GM18507 (cell line): ENCODE data around the gene RGS3.

Experiments
- DNase-seq: peaks from one replicate; pipeline ENCODE4 v3.0.0; 2011; ENCODE audit warnings: low read depth; ENCODE audit not compliant: insufficient read length; ENCODE audit errors: extremely low spot score
- FAIRE-seq: peaks from 2 replicates; lab custom pipeline; 2011; peaks lifted over from hg19 to GRCh38; lab: Jason Lieb, UNC

RGS3 gene

GRCh38 chr9:113620377-113621161 lies 157.0 kb downstream of the RGS3 start:
- no peak for FAIRE-seq
- DNase-seq = no peak

DNA sequence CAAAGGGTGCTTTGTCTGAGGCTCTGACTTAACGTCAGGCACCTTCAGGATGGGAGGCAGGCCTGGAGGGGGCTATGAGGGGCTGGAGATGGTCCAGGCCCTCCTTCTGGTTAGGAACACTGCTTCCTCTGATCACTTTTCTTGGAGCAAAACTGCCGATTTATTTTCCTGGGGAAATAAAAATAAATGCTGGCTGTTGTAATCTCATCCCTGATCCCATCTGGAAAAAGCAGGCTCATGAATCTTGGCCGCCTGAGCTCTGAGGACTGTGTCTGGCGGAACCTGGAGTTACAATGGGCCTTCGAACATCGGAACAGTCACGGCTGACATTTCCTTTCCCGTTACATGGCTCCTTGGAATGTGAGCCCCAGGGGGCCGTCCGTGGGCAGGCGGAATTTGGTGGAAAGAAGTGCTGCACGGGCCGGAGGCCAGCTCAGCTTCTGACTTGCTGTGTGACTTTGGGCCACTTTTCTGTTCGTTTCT lies 157.8 kb downstream of the RGS3 start:
- no peak for FAIRE-seq
- DNase-seq = no peak

DNA sequence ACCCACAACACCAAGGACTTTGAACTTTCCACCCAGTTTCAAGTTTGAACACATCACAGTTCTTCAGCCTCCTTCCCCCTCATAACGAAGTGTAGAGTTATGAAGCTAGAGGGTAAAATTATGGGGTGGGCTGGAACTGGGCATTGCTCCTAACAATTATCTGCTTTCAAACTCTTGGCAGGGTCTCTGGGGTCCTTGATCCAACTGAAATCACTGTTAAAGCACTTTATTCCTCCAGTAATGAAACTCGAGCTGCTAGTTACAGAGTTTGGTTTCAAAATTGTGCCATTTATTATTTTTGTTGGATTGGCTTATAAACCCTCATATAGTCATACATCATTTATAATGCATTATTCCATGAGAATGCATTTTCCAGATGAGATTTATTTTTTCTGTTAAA lies 158.5 kb downstream of the RGS3 start:
- no peak for FAIRE-seq
- DNase-seq = no peak

DNA sequence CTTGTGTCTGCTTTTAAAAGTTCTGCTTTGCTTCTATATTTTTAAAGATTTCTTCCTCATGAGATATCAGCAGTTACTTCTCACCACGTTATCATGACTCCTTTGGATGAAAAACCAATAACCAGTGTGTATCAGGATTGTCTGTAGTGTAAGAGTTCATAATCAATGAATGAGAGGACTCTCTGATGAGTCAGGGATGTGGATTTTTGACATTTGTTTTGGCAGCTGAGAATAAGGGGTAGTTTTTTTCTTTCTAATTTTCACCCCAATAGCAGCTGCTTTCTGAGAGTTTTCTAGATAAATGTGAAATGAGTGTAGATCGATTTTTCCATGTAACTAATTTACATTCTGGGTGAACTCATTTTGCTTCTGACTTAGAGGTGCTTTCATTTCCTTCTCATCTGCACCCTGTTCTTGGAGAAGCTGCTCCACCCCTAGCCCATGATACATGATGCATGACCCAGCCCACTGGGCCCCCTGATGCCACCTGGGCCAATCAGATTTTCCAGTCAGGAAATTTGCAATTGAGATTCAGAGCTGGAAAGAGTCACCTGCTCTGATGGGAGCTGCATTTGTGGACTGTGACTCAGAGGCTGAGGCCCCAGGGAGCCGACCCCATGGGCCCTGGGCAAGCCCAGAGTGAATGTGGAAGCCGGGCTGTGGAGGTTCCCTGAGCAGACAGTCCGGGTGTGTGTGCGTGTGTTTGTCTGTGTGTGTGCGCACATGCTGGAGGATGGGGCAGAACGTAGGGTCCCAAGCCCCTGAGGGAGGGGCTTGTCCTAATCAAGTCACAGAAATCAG lies 159.3 kb downstream of the RGS3 start:
- FAIRE-seq = peak; percentile 70

DNA sequence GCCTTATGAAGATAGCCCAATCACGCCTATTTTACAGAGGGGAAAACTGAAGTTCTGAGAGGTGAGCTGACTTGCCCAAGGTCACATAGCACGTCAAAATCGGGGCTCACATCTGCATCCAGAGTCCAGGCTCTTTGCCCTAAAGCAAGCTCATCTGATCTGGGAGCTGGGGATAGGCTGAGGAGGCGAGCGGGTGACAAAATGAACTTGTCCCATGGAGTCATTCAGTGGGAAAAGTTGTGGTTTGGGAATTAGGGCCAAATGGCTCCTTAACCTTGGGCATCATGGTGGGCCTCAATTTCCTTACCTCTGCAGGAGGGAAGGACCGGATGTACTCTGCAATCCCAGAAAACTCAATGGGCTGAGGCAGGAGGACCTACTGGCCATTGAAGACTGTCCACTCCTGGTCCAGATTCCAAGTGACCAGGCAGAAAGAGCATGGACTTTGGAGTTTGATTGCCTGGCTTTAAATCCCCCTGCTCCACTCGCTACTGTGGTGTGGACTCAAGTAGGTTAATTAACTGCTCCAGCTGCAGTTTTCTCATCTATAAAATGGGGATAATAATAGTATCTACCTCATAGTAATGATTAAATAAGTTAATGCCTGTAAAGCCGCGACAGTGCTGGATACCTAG lies 160.4 kb downstream of the RGS3 start:
- DNase-seq = no peak
- FAIRE-seq = no peak

More for the DNA sequence above, 159.3 kb downstream of the RGS3 start:
- DNase-seq = no peak

GRCh38 chr9:113624721-113625120 lies 161.2 kb downstream of the RGS3 start:
- DNase-seq = no peak
- no peak for FAIRE-seq

DNA sequence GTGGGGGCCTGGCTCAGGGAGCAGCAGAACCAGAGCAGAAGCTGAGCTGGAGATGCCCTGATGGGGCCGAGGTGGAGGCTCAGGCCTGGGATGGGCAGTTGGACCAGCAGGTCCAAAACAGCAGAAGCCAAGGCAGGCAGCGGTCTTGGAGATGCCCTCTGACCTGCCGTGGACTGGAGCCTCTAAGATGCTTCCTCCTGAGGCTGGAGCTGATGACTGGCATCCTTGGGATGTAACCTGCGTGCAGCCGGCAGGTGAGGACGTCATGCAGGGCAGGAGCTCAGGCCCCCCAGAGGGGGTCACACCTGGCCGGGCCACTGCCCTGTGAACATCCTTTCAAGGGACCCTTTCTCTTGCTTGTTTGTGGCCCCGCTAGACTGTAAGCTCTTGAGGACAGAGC lies 162.0 kb downstream of the RGS3 start:
- DNase-seq (no peak), FAIRE-seq (no peak)

GRCh38 chr9:113626735-113627495 lies 163.4 kb downstream of the RGS3 start:
- no peak for FAIRE-seq
- DNase-seq = no peak

DNA sequence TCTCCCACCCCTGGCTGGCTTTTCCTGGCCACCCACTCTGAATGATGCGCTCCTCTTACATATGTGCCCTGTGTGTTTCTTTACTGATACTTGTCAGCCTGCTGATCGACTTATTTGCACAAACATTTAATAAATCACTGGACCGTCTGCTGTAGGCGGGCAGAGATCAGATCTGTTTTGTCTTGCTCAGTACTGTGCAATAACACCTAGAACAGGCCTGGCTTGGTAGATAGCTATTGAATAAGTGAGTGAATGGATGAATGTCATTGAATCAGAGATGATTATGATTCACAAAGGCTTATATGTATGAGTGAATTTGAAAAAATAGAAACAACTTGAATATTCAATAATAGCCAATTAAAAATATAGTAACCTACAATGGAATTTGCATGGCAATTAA lies 165.1 kb downstream of the RGS3 start:
- no peak for DNase-seq
- FAIRE-seq = no peak

DNA sequence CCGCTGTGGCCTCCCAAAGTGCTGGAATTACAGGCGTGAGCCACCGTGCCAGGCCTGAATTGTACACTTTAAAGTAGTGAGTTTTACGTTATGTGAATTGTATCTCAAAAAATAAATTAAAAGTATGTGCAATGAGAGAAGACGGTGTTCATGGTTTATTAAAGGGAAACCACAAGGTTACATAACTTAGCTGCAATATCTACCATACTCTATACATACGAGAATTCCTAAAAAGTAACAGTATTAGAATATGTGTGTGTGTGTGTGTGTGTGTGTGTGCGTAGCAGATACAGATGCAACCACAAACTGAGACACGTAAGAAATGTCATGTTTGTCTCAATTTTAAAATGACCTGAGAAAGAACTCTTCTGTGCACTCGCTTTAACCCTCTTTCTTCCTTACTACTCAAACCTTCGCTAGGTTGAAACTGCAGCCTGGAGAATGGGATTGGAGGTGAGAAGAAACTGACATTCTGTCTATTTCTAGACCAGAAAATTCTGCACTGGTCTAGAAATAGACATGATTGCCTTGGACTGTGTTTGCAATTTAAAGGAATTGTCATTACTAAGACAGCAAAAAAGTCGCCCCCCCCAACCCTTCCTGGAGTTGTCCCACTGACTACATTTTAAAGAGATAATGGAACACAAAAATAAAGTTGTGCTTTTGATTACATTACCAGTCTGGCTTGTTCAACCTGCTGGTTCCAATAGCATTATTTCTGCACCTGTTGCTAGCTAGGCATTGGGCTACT lies 167.0 kb downstream of the RGS3 start:
- no peak for DNase-seq

GRCh38 chr9:113631137-113631765 lies 167.7 kb downstream of the RGS3 start:
- DNase-seq (no peak), FAIRE-seq (no peak)

More for the DNA sequence above, 167.0 kb downstream of the RGS3 start:
- FAIRE-seq = no peak

DNA sequence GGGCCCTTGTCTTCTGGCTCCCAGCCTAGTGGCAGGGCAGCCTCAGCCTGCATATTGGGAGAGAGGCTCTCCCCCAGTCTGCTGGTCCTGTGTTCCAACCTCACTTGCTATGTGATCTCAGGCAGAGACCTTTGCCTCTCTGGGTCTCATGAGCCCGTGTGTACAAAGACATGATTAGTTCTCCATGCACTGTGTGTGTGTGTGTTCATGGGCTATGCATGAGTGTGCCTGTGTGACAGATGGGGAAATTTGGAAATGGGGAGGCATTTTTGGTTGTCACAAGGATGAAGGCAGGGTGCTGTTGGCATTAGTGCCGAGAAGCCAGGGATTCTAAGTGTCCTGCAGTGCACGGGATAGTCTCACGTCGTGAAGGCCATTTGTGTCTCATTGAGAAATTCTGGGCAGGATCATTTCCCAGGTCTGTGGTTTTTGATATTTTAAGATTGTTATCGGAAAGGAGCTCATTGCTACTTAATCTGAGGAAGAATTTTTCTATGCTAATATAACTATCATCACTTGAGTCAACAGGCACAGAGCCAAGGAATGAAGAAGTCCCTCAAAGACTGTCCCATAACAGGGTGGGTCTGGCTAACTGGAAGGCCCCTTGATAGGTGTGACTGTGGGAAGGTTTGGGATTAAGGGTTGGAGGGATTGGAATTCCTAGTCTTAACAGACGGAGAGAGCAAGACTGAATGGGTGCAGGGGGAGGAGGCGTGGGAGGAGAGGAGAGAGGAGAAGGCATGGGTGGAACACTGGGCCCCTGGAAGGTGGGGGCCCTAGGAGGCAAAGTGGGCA lies 168.5 kb downstream of the RGS3 start:
- FAIRE-seq (no peak), DNase-seq (no peak)

GRCh38 chr9:113632776-113633590 lies 169.5 kb downstream of the RGS3 start:
- FAIRE-seq = no peak
- no peak for DNase-seq

DNA sequence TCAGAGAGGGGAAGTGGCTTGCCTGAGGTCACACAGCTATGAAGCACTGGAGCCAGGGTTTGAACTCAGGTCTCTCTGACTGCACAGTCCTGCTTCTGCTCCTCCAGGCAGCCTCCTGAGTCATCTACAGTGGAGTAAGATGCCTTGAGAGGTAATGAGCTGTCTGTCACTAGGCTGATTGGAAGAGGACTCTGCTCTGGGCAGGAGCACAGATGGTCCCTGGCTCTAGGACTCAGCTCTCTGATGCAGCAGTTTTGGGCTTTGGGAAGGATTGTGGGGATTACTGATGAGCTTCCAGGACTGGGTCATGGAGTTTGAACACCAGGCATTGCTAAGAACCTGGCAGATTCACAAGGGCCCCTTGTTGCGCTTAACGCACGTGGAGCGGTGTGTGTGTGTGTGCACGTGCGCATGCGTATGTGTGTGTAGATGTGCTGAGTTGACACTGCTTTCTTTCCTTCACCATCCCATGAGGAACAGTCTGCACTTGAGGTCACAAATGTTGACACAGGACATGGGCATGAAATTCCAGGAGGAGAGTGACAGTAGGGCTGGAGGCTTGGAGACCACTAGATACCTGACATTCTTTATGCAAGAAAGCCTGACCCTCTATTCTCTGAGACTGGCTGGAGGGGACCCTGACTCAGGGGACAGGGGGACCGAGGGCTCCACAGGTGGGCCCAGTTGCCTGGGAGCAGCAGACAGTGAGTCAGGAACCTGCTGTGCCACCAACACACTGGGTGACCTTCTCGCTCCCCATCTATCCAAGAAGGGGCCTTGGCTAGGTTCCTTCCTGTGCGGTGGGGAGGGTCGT lies 170.5 kb downstream of the RGS3 start:
- FAIRE-seq (no peak), DNase-seq (no peak)

GRCh38 chr9:113634596-113635515 lies 171.3 kb downstream of the RGS3 start:
- DNase-seq = no peak
- no peak for FAIRE-seq
